ENCODE measurements around the gene PBXIP1.
"Not testable (repeated sequence)": the region's sequence is repeated elsewhere in the genome, so short reads cannot be mapped to it uniquely, and the experiment has no call there.

PBXIP1 gene, protein sequence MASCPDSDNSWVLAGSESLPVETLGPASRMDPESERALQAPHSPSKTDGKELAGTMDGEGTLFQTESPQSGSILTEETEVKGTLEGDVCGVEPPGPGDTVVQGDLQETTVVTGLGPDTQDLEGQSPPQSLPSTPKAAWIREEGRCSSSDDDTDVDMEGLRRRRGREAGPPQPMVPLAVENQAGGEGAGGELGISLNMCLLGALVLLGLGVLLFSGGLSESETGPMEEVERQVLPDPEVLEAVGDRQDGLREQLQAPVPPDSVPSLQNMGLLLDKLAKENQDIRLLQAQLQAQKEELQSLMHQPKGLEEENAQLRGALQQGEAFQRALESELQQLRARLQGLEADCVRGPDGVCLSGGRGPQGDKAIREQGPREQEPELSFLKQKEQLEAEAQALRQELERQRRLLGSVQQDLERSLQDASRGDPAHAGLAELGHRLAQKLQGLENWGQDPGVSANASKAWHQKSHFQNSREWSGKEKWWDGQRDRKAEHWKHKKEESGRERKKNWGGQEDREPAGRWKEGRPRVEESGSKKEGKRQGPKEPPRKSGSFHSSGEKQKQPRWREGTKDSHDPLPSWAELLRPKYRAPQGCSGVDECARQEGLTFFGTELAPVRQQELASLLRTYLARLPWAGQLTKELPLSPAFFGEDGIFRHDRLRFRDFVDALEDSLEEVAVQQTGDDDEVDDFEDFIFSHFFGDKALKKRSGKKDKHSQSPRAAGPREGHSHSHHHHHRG

DNA sequence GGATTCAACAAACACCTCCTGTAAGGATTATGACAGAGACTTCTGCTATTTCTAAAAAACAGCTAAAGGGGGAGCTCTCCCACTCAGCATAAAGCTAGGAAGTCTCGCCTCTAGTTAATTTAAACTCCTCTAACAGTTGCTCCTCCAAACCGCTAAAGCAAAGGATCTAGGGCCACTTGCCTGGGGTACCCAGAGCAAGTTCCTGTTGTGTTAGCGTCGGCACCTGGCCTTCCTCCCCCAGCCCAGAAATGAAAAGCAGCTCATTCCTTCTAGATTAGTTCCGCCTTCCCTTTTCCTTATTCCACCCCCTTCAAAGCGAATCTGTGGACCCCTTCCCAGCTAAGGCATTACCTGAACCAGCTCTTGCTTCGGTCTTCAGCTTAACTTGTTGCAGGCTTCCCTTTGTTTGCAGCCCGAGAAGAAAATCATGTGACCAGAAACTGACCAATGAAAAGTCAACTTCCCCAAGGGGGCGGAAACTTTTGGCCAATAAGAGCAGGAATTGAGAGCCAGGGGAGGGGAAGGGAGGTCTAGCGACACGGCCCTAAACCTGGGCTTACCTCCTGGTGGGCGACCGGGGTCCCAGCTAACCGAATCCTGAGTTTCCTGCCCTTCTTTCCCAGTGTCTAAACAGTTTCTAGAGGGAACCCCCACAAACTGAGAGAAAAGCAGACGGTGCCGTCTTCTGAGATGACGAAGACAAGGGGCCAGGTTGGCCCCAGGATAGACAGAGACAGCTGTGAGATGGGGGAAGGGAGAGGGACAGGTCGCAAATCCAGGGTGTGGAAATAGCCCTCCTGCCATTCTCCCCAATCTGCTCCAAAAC lies at the start of gene PBXIP1:
PBXIP1 (minus strand) TSS at position 382 of the 826 bp plus-strand sequence. CDS start 2,378 bp downstream, outside the sequence.
- DNase-seq = peak; percentile 96

DNA sequence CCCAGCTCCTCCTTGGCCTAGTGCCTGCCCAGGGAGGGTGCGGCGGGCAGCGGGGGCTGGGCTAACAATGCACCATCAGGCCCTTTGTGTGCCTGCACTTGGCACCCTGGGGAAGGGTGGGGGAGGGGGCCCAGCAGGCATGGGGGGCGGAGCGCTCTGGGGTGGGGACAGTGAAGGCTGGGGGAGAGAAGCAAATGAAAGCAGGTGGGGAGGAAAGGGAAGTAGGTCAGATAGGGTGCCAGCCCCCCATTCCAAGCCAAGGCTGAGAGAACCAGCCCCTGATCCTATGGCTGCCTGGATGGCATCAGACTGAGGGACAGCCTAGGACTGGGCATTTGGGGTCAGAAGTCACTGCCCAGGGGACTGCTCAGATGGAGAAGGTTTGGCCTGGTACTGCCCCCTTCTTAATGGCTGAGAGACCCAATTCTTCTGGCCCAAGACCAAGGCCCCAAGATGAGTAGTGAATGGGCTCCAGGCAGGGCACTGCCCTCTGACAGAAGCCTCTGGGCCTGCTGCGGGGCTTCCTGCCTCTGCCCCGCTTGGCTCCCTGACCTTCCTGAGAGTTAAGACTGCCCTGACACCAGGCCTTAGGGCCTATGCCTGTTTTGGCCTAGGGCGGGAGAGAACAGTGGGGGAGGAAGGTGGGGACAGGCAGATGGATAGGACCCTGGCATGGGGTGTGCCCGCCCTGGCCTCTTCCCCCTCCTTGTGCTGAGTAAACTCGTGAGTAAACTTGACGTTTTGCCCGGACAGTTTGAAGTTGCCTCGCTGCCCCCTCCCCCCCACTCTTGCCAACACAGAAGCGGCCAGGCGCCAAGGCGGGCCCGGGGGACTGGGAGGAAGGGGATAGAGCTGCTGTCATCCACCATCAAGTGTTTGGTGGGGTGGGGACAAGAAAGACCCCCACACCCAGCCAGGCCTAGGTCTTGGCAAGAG lies 49.4 kb upstream of the PBXIP1 start:
- DNase-seq = no peak

DNA sequence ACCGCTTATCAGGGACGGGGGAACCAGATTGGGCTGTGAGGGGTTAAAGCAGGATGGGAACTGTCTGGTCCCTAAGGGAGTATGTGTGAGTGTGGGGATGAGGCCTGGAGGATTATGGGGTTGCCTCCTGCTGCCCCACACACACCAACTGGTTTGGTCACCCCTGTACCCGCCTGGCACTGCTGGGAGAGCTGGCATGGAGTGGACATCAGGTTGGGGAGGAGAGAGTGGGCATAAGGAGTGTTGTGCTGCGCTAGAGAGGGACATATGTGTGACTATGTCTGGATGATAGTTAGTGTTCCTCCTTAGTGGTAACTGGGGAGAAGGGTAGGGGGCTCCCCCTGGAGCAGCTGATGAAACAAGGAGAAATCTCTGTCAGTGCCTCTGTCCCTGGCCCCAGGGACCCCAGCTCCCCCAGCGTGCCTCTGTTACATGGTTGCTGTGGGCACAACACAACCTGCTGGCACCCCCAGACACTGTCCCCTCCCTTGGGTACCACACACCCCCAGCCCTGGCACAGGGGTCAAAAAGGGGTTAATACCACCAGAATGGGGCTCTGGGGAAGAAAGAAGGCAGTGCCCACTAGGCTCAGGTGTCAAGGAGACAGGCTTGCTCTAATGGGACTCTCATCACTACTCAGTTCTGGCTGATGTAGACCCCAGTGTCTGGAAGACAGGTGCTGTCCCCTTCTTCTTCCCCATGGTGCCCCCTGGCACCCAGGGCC lies 48.6 kb upstream of the PBXIP1 start:
- DNase-seq = no peak

DNA sequence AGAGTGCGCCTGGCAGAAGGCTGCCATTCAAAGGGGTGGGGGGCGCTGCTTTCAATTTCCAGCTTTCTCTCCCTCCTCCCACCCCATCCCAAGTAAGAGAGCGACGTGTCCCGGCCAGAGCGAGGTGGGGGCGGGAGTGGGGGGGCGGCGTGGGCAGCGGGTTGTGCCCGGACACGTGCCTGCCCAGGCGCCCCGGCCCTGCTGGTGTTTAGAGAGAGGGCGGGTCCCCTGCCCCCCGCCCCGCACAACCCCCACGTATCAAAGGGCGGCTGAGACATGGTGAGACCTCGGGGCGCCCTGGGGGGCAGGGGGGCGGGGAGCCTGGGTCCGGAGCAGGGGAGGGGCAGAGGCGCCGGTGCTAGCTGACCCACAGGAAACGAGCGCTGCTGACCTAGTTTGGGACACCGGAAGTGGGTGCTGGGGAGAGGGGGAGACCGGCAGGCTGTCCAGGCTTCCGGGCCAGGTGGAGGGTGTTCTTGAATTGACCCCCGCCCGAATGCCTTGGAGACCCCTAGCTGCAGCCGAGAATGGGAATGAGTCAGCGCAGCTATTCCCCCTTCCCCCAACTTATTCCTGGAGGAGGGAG lies 48.0 kb upstream of the PBXIP1 start:
- DNase-seq = peak; percentile 69

DNA sequence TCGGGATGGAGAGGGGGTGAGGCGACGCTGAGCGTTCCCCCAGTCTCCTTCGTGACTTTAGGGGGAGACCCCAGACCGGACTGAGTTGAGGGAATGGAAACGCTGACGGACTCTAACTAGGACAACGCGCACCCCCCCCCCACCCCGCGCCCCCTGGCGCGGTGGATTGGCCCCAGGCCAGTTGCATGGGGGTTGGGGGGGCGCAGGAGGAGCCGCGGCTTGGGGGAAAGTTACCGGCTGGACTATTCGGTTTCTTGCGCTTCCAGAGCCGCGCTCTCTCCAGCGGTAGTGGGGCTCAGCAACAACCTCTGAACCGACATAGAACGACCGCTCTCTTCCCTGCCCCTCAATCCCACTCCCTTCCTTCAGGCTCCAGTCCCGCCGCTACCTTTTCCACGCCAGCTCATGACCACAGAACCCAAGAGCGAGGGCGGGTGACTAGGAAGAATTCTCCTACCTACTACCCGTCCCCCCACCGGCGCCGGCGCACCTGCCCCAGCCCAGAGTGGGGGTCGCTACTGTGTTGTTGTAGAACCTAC lies 47.4 kb upstream of the PBXIP1 start:
- peak; percentile 72 for DNase-seq

DNA sequence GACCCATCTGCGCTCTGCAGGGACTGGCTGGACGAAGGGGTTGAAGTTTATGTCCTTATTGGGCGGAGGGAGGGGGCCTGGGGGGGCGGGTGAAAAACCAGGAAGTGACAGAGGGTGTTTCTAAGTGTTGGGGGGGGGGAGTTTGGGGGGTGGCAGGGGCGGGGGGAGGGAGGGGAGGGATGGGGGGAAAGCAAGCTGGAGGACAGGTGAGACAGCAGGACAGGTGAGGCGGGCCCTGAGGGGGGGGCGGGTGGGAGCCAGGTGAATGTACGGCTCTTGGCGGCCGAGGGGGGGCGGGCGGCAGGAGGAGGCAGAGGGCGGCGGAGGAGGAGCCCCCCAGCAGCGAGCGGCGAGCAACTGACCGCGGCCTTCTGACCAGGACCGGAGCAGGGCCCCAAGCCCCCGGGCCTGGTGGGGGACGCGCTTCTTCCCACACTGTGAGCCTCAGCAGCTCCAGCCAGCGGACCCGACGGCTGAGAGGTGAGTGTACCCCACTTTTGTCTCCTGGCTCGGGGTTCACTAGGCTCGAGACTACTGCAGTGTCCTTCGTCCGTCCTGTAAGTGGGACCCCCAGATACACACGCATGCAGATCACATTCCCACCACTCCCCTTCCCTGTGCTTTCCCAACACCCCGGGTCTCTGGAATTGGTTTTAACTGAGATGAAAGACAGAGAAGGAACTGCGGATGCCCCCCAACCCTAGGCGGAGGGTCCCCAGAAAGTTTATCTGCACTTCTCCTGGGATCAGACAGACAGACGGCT lies 46.7 kb upstream of the PBXIP1 start, which contains the start of gene ZBTB7B:
ZBTB7B (plus strand) TSS at position 339 of the 763 bp plus-strand sequence. CDS start 11,859 bp downstream, outside the sequence.
- DNase-seq = peak; percentile 72

DNA sequence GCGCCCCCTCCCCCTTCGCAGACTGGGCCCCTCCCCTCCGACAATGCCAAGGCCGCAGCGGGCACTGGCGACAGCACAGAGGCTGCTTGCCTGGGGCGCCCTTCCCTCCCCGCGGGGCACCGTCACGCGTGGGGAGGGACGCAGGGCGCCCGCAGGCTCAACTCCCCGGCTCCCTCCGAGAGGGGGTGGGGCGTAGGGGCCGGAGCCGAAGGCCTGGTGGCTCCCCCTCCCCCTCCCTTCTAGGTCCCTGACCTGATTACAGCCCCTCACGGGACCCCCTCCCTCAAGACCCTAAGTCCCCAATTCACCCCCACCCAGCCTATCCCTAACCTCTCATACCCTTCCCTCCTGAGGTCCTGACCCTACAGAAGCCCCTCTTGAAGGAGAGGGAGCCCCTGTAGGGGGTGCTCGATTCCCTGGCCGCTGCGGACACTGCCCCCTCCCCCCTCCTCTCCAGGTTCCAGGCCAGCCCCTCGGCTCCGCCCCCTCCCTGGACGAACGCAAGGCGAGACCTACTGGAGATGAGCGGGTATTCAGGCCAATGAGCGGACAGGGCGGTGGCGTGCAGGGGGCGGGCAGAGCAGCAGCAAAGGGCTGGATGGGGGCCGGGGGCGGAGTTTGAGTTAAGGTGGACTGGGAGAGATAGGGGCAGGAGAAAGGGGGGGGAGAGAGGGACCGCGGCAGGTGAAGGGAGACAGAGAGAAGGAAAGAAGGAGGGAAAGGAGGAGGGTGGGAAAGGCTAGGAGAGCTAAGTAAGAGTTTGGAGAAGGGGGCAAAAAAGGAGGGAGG lies 46.0 kb upstream of the PBXIP1 start:
- peak; percentile 100 for DNase-seq

DNA sequence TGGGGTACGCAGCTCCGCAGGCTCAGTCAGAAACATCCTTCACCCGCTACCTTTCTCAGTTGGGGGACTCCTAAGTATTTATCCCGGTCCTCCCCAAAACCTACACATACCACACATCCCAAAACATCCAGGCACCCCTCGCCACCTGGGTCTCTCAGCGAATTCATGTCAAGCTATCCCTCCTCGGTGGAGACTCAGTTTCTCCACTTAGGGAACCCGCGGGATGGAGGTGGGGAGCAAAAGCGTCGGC lies 45.5 kb upstream of the PBXIP1 start:
- DNase-seq = no peak

DNA sequence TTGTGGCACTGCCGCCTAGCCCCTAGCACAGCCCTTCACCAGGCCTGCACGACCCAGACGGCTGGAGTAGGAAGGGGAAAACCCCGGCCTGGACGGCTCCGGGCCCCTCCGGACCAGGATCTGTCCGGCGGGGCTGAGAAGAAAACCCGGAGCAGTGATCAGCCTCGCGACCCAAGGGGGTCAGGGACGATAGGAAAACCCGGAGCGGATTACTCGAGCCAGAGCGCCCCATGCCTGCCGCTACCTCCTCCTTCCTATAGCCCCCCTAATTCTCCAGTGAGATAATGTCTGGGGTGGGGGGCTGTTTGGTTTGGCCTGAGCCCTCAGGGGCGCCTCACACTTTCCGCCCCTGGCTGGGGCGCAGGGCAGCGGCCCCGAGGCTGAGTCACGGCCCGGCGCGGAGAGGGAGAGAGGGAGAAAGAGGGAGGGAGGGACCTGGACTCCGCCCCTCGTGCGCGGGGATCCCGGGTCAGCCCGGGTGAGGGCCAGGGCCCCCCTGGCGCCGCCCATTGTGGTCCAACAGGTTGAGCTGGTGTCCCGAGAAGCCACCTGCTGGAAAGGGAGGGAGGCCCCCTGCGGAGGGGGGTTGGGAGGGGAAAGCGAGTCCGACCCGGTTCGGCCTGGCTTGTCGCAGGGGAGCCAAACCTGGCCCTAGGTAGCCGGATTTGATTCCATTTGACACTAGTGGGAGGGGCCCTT lies 45.0 kb upstream of the PBXIP1 start:
- DNase-seq = peak; percentile 98

DNA sequence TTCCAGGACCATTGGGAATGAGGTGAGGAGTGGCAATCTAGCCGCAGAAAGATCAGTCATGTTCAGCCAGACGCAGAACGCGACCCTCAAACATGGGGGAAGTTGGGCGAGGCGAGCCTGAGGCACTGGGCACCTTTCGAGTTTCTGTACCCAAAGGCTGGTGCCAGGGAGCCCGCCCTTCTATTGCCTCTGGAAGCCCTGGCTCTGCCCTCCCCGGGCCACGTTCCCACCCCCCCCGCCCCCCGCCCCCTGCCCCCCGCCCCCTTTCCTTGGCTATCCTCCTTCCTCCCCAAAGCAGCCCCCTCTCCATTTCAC lies 44.5 kb upstream of the PBXIP1 start:
- DNase-seq = no peak

DNA sequence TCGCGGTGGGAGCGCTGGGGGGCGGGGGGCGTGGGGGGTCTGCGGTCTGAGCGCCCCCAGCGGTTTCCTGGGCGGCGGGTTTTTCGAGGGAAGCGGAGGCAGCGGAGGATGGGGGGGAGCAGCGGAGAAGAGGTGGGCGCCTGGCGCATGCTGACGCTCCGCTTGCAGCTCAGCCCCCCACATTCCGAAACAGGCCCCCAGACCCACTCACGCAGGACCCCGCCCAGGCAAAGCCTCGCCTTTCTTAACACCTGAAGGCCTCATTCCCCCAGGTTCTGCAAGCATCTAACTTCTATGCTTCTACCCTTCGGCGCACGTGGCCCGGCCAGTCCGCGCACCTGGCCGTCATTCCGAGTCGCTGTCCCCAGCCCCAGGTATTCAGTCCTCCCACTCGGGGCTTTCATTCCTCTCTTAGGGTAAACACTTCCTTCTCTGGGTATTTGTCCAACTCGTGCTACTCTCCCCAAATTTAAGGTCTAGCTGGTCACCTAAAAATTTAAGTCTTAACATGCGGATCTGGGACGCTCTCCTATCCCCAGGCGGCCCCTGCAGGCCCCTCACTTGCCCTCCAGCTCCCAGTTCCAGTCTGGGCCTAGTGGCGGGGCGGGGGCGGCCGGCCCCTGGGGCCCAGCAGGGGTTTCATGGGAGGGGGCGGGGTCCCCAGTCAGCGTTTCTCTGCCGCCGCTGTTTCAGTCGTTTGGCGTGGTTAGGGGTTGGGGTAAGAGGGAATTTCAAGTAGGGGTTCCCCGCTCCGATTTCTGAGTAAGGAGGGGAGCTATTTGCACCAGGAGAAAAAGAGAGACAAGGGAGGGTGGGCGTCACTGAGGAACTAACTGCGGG lies 43.9 kb upstream of the PBXIP1 start:
- DNase-seq = peak; percentile 77

DNA sequence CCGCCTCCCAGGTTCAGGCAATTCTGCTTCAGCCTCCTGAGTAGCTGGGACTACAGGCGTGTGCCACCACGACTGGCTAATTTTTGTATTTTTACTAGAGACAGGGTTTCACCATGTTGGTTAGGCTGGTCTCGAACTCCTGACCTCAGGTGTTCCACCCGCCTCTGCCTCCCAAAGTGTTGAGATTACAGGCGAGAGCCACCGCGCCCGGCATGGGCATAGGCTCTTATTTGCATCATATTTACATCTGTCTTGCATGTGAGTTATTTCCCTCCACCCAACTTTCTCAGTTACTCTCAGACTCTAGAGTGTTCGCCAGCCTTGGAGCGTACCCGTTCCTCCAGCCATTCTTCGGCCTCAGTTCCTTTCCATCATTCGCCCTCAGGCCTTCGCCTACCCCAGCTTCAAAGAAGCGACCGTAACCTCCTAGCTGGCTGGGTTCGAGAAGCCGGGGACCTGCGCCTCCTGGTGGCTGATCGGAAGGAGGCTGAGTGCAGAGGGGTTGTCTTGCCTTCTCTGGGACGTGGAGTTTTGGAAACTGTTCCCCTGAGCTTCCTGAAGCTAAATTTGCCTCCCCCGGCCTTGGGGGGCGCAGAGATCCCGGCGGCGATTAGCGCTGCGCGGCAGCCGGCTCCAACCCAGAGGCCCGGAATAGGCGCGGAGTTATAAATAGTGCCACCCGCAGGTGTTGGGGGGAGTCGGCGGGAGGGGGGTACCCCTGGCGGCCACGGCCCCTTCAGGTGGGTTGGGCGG lies 43.1 kb upstream of the PBXIP1 start:
- peak; percentile 91 for DNase-seq

DNA sequence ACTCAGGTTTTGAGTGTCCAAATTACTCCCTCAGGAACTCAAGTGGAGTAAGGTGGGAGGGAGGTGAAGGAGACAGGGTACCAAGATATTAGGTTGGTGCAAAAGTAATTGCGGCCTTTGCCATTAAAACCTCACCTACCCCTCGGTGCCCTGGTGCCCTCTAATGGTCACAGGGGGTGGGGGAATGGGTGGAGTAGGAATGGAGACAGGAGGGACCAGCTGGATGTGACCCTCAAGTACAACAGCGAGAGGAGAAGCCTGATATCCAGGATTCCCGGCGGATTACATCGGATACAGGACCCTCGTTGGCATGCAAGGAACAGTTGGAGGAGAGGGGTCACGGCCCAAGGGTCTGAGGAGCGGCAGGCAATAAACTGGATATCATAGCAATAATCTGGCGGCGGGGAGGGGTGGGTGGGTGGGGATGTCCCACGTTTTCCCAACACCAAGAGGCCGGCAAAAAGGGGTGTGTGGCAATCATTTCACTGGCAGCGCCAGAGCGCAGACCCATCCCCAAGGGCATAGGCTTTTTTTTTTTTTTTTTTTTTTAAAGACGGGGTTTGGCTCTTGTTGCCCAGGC lies 42.4 kb upstream of the PBXIP1 start:
- DNase-seq = no peak

DNA sequence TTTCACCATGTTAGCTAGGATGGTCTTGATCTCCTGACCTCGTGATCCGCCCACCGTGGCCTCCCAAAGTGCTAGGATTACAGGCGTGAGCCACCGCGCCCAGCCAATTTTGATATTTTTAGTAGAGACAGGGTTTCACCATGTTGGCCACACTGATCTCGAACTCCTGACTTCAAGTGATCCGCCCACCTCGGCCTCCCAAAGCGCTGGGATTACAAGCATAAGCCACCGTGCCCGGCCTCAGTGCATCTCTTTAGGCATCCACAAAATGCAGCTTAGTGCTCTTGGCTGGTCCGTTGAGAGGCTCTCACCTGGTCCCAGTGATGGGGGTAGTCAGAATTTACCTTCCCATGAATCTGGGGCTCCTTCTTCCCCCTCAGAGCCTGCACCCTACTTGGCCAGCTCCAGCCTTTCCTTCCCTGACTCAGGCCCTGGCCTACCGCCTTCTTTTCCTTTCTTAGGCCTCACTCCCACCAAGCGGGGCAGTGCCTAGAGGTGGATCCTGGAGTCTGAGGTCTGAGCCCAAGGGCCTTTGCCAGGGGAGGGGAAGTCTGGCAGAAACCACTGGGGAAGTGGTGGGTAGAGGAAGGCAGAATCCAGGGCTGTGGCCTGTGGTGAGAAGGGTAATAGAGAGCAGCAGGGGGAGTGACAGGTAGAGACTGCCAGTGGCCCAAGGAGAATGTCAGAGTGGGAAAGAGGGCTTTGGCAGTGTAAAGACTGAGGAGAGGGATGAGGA lies 41.2 kb upstream of the PBXIP1 start:
- DNase-seq = no peak

DNA sequence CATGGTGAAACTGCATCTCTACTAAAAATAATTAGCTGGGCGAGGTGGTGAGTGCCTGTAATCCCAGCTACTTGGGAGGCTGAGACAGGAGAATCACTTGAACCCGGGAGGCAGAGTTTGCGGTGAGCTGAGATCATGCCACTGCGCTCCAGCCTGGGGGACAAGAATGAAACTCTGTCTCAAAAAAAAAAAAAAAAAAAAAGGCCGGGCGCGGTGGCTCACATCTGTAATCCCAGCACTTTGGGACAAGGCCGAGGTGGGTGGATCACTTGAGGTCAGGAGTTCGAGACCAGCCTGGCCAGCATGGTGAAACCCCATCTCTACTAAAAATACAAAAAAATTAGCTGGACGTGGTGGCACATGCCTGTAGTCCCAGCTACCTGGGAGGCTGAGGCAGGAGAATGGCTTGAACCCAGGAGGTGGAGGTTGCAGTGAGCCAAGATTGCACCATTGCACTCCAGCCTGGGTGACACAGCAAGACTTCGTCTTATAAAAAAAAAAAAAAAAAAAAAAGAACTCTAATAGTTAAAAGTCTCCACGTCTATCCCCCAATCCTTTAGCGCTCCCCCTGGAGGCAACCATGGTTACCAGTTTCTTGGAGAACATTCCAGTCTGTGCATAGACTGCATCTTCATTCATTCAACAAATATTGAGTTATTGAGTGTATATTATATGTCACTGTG lies 39.5 kb upstream of the PBXIP1 start:
- not testable (repeated sequence) for DNase-seq

Measured in islet precursor cell (in vitro differentiated cells).